SK-N-SH treated with all-trans-retinoic acid at 6 μM for 48 hours (cell line): Measurements from ENCODE around the gene CERK.
A peak's percentile ranks its signal among the peaks of the same experiment; 100 is the strongest.

Source experiments
- ATAC-seq: fragments of 200-7000 bp; cut with Tn5 transposase; 3 replicates; pipeline ENCODE4 v1.9.1; 2020; ENCODE audit warnings: mild to moderate bottlenecking, moderate library complexity
- ARNTL ChIP-seq: fragments of 450-650 bp; formaldehyde crosslinking; IDR thresholded peaks from 2 replicates; pipeline ENCODE4 v1.5.0; 2020; ENCODE audit warnings: low read depth, mild to moderate bottlenecking, moderate library complexity, borderline replicate concordance
- BACH2 ChIP-seq: fragments of 250-450 bp; sonication (Bioruptor Pico); IDR thresholded peaks from 2 replicates; pipeline ENCODE4 v1.9.0; 2021; ENCODE audit warnings: mild to moderate bottlenecking, borderline replicate concordance
- CSDC2 ChIP-seq: fragments of 250-450 bp; sonication (Bioruptor Pico); IDR thresholded peaks from 2 replicates; pipeline ENCODE4 v1.5.0; 2020; ENCODE audit warnings: mild to moderate bottlenecking, moderate library complexity
- CSRNP3 ChIP-seq: fragments of 250-450 bp; sonication (Bioruptor Pico); IDR thresholded peaks from 2 replicates; pipeline ENCODE4 v1.5.1; 2021; ENCODE audit warnings: mild to moderate bottlenecking, moderate library complexity
- ESRRG ChIP-seq: fragments of 250-450 bp; sonication (Bioruptor Pico); IDR thresholded peaks from 2 replicates; pipeline ENCODE4 v1.6.1; 2021; ENCODE audit warnings: mild to moderate bottlenecking
- GLIS3 ChIP-seq: fragments of 250-450 bp; sonication (Bioruptor Pico); IDR thresholded peaks from 2 replicates; pipeline ENCODE4 v1.5.0; 2020; ENCODE audit warnings: mild to moderate bottlenecking, moderate library complexity
- OSR1 ChIP-seq: fragments of 250-450 bp; sonication (Bioruptor Pico); IDR thresholded peaks from 2 replicates; pipeline ENCODE4 v1.8.0; 2022; ENCODE audit warnings: moderate library complexity, mild to moderate bottlenecking, inconsistent platforms
- PATZ1 ChIP-seq: fragments of 250-450 bp; sonication (Bioruptor Pico); IDR thresholded peaks from 2 replicates; pipeline ENCODE4 v1.8.0; 2020; ENCODE audit warnings: mild to moderate bottlenecking, moderate library complexity, borderline replicate concordance
- POU6F1 ChIP-seq: fragments of 250-450 bp; sonication (Bioruptor Pico); IDR thresholded peaks from 2 replicates; pipeline ENCODE4 v1.8.0; 2021; ENCODE audit warnings: low read depth, mild to moderate bottlenecking, moderate library complexity, borderline replicate concordance
- PPARA ChIP-seq: fragments of 250-450 bp; sonication (Bioruptor Pico); IDR thresholded peaks from 2 replicates; pipeline ENCODE4 v1.5.0; 2020; ENCODE audit warnings: mild to moderate bottlenecking, borderline replicate concordance
- RARB ChIP-seq: fragments of 250-450 bp; sonication (Bioruptor Pico); IDR thresholded peaks from 2 replicates; pipeline ENCODE4 v1.8.0; 2021; ENCODE audit warnings: mild to moderate bottlenecking, moderate library complexity
- TCF4 ChIP-seq: fragments of 250-450 bp; sonication (Bioruptor Pico); IDR thresholded peaks from 2 replicates; pipeline ENCODE4 v1.8.0; 2021; ENCODE audit warnings: mild to moderate bottlenecking, moderate library complexity, borderline replicate concordance
- TOX ChIP-seq: fragments of 250-450 bp; sonication (Bioruptor Pico); IDR thresholded peaks from 2 replicates; pipeline ENCODE4 v1.8.0; 2021; ENCODE audit warnings: mild to moderate bottlenecking, moderate library complexity, borderline replicate concordance
- ZC3H10 ChIP-seq: fragments of 250-450 bp; sonication (Bioruptor Pico); IDR thresholded peaks from 2 replicates; pipeline ENCODE4 v1.5.1; 2021; ENCODE audit warnings: mild to moderate bottlenecking, moderate library complexity
- ZFP3 ChIP-seq: fragments of 250-450 bp; sonication (Bioruptor Pico); IDR thresholded peaks from 2 replicates; pipeline ENCODE4 v1.5.0; 2020; ENCODE audit warnings: mild to moderate bottlenecking, moderate library complexity
- ZFP30 ChIP-seq: fragments of 450-650 bp; formaldehyde crosslinking; IDR thresholded peaks from 2 replicates; pipeline ENCODE4 v1.5.0; 2022; ENCODE audit warnings: mild to moderate bottlenecking, moderate library complexity
- ZNF565 ChIP-seq: fragments of 450-650 bp; formaldehyde crosslinking; conservative IDR thresholded peaks from 2 replicates; pipeline ENCODE4 v1.5.0; 2020; ENCODE audit warnings: low read depth, mild to moderate bottlenecking, moderate library complexity
- ZNF70 ChIP-seq: fragments of 450-650 bp; formaldehyde crosslinking; IDR thresholded peaks from 2 replicates; pipeline ENCODE4 v1.5.0; 2020; ENCODE audit warnings: mild to moderate bottlenecking, moderate library complexity
- ZNF8 ChIP-seq: fragments of 450-650 bp; formaldehyde crosslinking; IDR thresholded peaks from 2 replicates; pipeline ENCODE4 v1.5.0; 2020; ENCODE audit warnings: mild to moderate bottlenecking, moderate library complexity
- TF ChIP-seq, protein P1 (sequence below): fragments of 250-450 bp; sonication (Bioruptor Pico); IDR thresholded peaks from 2 replicates; pipeline ENCODE4 v1.5.0; 2020; ENCODE audit warnings: mild to moderate bottlenecking, moderate library complexity

Gene CERK

DNA sequence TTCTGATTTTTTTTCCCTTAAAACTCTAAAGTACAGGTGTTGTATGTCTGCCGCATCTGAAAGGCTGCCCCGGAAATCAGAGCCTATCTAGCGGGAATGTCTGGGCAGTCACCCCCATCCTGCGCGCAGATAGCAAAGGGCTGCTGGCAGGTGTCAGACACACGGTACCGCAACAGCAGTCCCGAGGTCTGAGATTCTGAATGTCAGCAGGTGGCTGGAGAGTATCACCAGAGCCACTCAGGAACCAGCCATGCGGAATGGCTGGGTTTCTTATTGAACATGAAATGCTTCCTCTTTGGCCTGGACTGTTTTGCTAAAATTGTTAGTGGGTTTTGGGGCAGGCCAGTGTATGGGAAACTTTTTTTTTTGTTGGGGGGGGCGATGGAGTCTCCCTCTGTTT lies 53.3 kb downstream of the CERK start (continued):
- TF ChIP-seq CSRNP3 (CRISPR knock-in tag) (no peak), ZNF565 (no peak), OSR1 (CRISPR knock-in tag) (no peak), ZFP30 (CRISPR knock-in tag) (no peak), ZNF8 (no peak), ZC3H10 (no peak), TCF4 (CRISPR knock-in tag) (no peak)

DNA sequence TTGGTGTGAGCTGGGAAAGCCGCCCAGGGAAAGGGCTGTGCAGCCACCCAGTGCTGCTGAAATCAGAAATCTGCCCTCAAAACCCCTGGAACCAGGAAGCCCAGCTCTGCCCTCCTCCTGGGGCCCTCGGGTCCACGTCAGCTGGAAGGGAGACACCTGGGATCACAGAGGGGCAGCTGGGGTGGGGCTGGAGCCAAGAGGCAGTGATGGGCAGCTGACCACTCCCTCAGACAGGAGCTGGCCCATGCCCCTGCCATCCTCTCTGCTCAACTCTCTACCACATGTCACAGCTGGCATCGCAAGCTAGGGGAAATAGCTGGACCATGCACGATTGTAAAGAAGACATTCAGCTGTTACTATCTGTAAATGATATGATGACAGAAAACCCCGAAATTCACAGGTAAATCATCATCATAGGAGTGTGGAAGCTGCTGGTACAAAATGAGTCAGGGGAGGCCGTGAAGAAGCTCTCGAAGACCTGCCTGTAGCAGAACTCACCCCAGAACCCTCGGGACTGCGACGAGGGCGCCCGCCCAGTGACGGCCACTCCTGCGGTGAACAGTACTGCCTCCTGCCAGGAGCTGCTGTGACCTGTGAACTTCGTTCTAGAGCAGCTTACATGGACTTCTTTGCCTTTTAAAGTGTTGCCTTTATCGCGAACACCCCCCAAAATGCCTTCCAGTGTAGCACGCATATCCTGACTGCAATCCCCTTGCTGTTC lies 55.9 kb downstream of the CERK start:
- TF ChIP-seq OSR1 (CRISPR knock-in tag), result no peak
- no peak for TF ChIP-seq ZFP3
- no peak for TF ChIP-seq RARB
- no peak for TF ChIP-seq PATZ1
- no peak for TF ChIP-seq PPARA (CRISPR knock-in tag)
- TF ChIP-seq, protein P1, sequence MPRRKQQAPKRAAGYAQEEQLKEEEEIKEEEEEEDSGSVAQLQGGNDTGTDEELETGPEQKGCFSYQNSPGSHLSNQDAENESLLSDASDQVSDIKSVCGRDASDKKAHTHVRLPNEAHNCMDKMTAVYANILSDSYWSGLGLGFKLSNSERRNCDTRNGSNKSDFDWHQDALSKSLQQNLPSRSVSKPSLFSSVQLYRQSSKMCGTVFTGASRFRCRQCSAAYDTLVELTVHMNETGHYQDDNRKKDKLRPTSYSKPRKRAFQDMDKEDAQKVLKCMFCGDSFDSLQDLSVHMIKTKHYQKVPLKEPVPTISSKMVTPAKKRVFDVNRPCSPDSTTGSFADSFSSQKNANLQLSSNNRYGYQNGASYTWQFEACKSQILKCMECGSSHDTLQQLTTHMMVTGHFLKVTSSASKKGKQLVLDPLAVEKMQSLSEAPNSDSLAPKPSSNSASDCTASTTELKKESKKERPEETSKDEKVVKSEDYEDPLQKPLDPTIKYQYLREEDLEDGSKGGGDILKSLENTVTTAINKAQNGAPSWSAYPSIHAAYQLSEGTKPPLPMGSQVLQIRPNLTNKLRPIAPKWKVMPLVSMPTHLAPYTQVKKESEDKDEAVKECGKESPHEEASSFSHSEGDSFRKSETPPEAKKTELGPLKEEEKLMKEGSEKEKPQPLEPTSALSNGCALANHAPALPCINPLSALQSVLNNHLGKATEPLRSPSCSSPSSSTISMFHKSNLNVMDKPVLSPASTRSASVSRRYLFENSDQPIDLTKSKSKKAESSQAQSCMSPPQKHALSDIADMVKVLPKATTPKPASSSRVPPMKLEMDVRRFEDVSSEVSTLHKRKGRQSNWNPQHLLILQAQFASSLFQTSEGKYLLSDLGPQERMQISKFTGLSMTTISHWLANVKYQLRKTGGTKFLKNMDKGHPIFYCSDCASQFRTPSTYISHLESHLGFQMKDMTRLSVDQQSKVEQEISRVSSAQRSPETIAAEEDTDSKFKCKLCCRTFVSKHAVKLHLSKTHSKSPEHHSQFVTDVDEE, result no peak
- no peak for TF ChIP-seq ZNF8
- no peak for TF ChIP-seq BACH2 (CRISPR knock-in tag)
- TF ChIP-seq TCF4 (CRISPR knock-in tag), result no peak
- TF ChIP-seq ZNF70 (CRISPR knock-in tag), result no peak
- no peak for TF ChIP-seq TOX
- no peak for TF ChIP-seq ESRRG (CRISPR knock-in tag)
- ATAC-seq, result peak; percentile 14; the same call in 1 of the 3 replicates

- no peak for TF ChIP-seq ZC3H10
- no peak for TF ChIP-seq TOX
- no peak for TF ChIP-seq POU6F1 (CRISPR knock-in tag)
- no peak for TF ChIP-seq ARNTL (CRISPR knock-in tag)
- no peak for TF ChIP-seq ZFP30 (CRISPR knock-in tag)
- TF ChIP-seq PATZ1, result no peak
- TF ChIP-seq ZFP3, result no peak
- TF ChIP-seq CSDC2 (CRISPR knock-in tag), result no peak
- no peak for TF ChIP-seq OSR1 (CRISPR knock-in tag)
- TF ChIP-seq ZNF8, result no peak
- no peak for TF ChIP-seq CSRNP3 (CRISPR knock-in tag)
- TF ChIP-seq ZNF70 (CRISPR knock-in tag), result no peak
- no peak for TF ChIP-seq RARB
- TF ChIP-seq ZNF565, result no peak
- TF ChIP-seq TCF4 (CRISPR knock-in tag), result no peak
- TF ChIP-seq GLIS3 (CRISPR knock-in tag), result no peak
- TF ChIP-seq ESRRG (CRISPR knock-in tag), result no peak
- TF ChIP-seq PPARA (CRISPR knock-in tag), result no peak
- TF ChIP-seq BACH2 (CRISPR knock-in tag), result no peak
- peak; percentile 60 for ATAC-seq
These were observed 57.0 kb downstream of the CERK start for GRCh38 chr22:46681010-46681409.
